Measurements from ENCODE around the gene CER1.

Gene CER1

DNA sequence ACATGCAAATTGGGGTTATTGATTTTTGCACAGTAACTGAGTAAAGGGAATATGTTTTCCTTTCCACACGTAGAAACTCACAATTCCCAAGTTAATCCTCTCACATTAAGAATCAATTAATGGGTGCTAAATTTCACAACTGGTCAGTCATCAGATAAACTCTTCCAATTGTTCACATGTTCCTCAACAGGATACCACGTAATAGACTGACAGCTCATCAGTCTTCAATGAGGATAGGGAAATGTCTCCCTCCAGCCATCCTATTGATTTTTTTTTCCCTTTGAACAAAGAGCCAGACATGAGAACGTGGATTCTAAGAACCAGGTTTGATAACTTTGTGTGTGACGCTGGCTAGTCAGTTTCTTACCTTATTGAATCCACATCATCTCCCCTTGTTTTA is 768 bp upstream of the CER1 start:
- no peak overlapping the region for H3K4me3 ChIP-seq (ENCODE audit: low read depth, low read length)
- TF ChIP-seq, protein P1, sequence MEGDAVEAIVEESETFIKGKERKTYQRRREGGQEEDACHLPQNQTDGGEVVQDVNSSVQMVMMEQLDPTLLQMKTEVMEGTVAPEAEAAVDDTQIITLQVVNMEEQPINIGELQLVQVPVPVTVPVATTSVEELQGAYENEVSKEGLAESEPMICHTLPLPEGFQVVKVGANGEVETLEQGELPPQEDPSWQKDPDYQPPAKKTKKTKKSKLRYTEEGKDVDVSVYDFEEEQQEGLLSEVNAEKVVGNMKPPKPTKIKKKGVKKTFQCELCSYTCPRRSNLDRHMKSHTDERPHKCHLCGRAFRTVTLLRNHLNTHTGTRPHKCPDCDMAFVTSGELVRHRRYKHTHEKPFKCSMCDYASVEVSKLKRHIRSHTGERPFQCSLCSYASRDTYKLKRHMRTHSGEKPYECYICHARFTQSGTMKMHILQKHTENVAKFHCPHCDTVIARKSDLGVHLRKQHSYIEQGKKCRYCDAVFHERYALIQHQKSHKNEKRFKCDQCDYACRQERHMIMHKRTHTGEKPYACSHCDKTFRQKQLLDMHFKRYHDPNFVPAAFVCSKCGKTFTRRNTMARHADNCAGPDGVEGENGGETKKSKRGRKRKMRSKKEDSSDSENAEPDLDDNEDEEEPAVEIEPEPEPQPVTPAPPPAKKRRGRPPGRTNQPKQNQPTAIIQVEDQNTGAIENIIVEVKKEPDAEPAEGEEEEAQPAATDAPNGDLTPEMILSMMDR (IDR thresholded peaks at IDR 0.05; ENCODE audit: insufficient read depth, low read depth, low read length, missing control alignments) = no peak
- no peak for DNase-seq (ENCODE audit: low read depth)

DNA sequence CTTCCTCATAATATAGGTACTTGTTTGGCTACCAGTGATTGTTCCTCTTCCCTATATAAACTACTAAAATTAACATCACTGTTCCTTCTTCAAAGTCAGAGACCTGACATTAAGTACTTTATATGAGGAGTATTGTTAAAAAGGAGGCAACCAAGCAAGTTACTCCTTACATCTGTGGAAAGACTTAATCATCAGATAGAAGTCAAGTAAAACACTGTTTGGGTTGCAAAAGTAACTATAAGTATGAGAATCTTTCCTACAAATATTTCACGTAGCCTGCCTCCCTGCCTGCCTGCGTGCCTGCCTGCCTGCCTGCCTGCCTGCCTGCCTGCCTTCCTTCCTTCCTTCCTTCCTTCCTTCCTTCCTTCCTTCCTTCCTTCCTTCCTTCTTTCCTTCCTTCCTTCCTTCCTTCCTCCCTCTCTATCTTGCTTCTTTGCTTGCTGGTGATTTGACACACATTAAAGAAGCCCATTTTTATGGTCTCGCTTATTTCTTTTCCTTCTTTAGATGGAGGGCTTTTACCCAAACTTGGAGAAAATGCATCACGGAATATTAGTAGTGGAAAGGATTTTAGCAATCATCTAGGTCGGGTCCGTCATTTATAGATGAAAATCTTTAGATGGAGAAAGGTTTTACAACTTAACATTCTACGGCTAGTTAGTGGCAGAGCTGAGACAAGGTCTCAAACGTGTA is 3.2 kb downstream of the CER1 start:
- TF ChIP-seq, protein P1 (IDR thresholded peaks at IDR 0.05; ENCODE audit: insufficient read depth, low read depth, low read length, missing control alignments) = no peak
- DNase-seq (ENCODE audit: low read depth) = no peak
- no peak overlapping the region for H3K4me3 ChIP-seq (ENCODE audit: low read depth, low read length)

- TF ChIP-seq, protein P1 (IDR thresholded peaks at IDR 0.05; ENCODE audit: insufficient read depth, low read depth, low read length, missing control alignments) = no peak
- H3K4me3 ChIP-seq (ENCODE audit: low read depth, low read length) = no peak overlapping the region
- DNase-seq (ENCODE audit: low read depth) = no peak
These were observed 7.4 kb downstream of the CER1 start for GRCh38 chr9:14715102-14715501.

DNA sequence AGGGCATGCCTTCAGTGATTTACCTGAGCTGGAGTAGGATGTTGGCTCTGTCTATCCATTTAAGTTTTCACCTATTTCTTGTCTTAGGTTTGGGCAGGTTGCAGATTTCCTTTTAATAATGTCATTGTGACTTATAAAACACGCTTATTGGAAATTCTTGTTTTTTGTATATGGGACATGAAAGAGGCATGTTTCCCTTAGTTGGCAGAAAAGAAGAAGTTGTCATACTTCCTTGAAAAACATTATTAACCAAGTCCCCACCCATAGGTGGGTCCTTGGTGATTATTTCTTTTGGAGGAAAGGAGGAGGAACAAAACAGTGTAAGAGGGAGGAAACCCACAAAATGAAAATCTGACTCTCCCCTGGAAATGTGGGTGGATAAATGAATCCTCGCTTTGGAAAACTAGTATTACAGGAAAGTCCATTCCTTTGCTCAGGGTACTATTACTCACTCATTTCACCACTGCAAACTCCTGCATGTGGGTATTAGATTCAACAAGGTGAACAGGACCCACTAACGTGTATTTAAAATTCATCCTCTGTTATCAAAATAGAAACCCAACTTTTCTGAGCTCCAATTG is 9.3 kb downstream of the CER1 start:
- DNase-seq (ENCODE audit: low read depth) = no peak
- no peak overlapping the region for H3K4me3 ChIP-seq (ENCODE audit: low read depth, low read length)
- TF ChIP-seq, protein P1 (IDR thresholded peaks at IDR 0.05; ENCODE audit: insufficient read depth, low read depth, low read length, missing control alignments) = no peak

- no peak for DNase-seq (ENCODE audit: low read depth)
- TF ChIP-seq, protein P1 (IDR thresholded peaks at IDR 0.05; ENCODE audit: insufficient read depth, low read depth, low read length, missing control alignments) = no peak
- no peak overlapping the region for H3K4me3 ChIP-seq (ENCODE audit: low read depth, low read length)
These were observed 11.7 kb downstream of the CER1 start for GRCh38 chr9:14710804-14711203.

DNA sequence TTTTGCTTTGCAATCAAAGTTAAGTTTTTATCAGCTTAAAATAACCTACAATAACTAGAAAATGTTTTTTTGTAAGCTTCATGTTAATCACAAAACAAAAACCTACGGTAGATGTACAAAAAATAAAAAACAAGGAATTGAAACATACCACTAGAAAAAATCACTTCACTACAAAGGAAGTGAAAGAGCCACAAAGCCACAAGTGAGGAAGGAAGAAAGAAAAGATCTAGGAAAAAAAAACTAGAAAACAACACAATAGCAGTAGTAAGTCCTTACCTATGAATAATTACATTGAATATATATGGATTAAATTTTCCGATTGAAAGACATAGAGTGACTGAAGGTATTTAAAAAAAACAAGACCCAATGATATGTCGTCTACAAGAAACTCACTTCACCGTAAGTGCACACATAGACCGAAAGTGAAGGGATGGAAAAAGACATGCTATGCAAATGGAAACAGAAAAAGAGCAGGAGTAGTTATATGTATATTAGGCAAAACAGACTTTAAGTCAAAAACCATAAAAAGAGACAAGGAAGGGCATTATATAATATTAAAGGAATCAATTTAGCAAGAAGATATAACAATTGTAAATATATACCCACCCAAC is 15.9 kb downstream of the CER1 start:
- TF ChIP-seq, protein P1 (IDR thresholded peaks at IDR 0.05; ENCODE audit: insufficient read depth, low read depth, low read length, missing control alignments) = no peak
- DNase-seq (ENCODE audit: low read depth) = no peak
- no peak overlapping the region for H3K4me3 ChIP-seq (ENCODE audit: low read depth, low read length)
